GM18499 (cell line): ENCODE data around the gene POLD3.
"Not testable (repeated sequence)": the region's sequence is repeated elsewhere in the genome, so short reads cannot be mapped to it uniquely, and the experiment has no call there.

ENCODE experiments used
- ATAC-seq: cut with Tn5 transposase; IDR thresholded peaks from one replicate; pipeline ENCODE4 v1.9.1; 2021; ENCODE audit warnings: moderate number of reproducible peaks; ENCODE audit not compliant: insufficient read depth, unreplicated experiment

POLD3 gene

DNA sequence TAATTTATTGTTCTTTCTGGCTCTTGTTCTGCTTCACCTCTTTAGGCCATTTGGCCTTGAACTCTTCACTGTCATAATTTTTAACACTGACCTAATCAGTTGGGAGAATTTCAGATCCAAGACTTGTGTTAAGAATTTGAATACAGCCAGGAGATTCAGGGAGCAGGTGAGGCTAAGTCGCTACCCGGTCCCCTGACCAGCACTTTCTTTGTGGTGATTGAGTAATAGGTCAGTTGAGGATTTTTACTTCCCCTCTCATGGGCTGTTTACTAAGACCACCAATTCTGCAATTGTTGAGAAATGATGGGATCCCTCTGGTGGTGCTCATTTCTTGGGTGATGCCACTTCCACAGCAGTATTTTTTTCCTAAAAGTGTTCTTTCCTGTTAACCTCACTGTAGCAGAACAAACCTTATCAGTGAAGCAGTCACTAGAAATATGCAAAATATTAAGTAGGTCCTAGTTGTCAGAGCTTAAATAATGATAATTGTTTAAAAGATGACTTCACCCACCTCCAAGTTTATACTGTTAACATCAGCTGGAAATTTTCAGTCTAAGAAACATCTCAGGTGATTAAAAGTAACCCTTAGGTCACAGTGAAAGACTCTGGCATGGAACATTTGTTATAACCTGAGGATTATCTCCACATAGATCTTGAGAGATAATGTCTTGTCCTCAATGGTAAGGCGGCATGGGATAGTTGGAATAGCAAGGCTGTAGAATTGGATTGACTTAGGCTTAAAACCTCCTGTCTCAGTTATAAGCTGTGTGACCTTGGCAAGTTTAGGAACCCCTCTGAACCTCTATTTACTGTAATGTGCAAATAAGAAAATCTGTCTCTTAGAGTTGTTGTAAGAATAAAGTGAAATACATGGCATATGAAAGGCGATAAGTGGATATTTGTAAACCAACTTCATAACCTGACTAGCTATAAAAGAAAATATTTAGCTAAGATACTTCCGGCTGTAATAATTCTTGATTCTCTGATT is 41.3 kb downstream of the POLD3 start:
- no peak for ATAC-seq

DNA sequence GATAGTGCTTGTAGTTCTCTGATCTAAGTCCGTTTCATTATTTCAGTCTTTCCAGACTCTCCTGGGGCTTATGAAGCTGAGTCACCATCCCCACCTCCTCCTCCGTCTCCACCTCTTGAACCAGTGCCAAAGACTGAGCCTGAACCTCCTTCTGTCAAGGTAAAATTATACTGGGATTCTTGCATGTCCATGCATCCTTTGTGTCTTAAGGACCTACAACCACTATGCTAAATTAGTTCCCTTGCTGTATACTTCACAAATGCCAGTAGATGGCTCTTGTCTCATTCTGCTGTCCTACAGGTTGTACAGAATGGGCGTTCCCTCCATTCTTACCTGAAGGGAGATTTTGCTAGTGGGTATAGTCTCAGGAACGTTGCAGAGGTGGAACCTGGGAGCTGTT is 42.2 kb downstream of the POLD3 start:
- no peak for ATAC-seq

DNA sequence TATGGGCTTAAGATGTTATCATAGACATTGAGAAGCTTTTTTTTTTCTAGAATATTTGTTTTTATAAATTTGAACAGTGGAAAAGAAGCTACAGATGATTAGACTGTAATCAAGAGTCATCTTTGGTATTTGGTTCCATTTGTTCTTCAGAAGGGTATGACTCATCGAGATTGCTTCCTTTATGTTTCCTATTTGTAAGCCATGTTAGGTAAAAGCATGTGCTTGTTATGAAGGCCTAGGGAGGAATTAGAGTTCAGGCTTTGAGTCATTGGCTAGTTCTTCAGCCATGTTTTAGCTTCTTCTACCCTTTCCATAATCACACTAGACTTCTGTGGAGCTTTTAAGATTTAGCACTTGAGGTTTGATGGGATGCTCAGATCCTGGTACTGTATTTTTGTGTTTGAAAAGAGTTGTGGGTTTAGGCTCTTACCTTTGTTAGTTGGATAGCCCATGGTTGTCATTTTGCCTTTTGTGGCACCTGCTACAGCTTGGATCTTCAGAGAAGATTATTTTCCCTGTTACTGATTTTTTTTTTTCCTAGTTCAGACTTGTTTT is 44.3 kb downstream of the POLD3 start:
- ATAC-seq = no peak

DNA sequence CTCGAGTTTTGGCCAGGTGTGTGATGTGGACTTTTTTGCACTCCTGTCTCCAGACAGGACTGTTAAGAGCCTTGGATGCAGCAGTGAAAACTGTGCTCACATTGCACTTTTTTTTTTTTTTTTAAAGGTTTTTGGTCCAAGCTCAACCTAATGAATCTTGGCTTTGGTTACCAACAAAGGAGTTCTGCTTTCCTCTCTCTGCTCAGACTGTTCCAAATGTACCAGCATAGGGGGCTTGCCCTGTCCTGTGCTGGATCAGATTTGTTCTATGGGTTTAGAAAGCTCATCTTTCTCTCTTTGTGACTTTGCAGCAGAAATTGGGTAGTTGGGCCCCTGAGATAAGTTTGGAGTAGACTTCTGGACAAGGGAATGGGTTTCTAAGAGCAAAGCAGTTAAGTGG is 45.3 kb downstream of the POLD3 start:
- no peak for ATAC-seq

DNA sequence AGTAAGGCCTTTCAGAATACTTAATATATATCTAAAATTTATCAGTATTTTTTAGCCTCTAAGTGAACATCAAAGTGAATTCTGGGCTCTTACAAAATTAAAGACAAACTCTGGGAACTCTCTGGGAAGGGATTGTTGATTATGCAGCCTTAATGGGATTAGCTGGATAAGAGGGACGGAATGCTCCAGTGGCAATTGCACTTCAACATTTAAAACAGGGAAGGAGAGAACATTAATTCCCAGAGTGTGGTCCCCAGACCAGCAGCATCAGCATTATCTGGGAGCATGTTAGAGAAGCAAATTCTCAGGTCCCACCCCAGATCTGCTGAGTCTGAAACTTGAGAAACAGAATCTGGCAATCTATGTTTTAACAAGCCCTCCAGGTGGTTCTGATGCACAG is 46.5 kb downstream of the POLD3 start:
- ATAC-seq = no peak

DNA sequence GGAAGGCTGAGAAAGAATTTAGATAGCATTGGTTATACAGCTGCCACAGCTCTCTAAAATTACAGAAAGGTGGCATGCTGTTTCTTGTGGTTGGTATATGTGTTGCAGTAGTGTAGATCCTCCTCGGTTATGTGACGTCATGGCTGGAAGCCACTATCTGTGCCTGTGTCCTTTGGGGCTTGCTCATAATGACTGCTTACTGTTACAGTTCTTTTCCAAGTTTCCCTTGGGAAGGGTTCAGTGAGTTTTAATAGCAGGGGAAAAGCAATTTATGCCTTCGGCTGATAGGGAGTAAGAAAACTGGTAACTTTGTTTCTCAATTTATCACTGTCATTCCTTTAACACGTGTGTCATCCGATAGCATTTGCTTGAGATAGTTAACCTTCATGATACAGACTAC is 47.2 kb downstream of the POLD3 start:
- ATAC-seq = no peak

DNA sequence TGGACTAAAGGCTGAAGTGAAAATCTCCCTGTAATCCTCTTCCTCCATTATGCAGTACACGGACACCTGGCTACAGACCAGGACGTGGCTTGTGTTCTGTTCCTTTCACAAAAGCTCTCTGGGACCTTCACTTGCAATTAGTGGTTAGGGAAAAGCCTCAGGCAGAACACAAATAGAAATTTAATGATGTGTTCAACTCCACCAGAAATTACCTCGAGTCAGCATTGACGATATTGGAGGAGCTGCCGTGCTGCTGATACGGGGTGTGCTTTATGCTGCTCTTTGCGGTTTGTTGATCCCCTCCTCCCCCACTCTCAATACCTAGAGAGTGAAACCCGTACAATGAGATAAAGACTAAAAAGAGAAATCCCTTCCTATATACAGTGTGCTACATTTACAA is 48.9 kb downstream of the POLD3 start:
- no peak for ATAC-seq

DNA sequence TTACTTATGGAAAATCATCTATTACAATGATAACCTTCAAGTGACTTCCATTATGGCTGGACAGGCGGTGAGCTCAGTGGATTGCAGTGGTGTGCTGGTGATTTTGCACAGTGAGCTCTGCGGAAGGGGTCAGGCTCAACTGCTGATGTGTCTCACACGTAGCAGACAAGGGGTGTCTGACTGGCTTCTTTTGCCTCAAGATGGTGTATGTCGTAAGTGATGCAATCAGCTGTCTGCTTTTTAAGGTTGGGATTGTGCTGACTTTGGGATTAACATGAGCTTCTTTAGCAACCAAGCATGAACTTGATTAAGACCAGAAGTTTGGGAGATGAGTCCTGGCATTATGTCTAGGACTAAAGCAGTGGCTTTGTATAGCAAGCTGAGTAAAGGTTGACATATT is 49.5 kb downstream of the POLD3 start:
- ATAC-seq = no peak

DNA sequence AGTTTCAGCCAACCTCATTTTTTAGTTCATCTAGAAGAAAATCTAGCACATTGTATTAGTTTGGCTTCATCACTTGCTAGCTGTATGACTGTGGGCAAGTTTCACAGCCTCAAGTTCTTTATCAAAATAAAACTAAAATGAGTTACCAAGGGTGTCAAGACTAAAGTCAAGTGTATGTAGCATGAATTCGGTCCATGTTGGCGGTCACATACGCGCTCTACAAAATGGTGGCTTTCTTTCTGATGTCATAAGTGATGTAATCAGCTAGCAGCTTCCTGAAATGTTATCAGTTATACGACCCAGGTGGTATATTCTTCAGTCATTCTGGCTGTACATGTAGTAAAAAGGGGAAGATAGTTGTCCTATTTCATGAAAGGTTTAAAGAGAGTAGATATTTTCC is 50.5 kb downstream of the POLD3 start:
- ATAC-seq = no peak

DNA sequence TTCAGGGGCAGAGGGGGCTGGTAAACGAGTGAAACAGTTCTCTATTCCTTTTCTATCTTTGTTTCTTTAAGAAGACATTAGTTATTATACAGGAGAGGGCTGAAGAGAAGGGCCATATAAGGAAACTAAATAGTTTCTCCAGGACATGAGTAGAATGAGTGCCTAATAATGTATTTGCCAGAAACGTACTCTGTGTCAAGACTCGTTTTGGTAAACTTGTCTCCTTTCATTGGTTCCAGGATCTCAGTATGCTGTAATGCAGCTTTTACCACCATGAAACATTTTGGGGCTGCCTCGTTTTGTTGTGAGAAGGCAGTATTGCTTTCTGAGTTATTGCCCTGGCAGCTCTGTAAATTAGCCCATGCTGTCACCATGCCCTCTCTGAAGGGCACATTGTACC is 51.7 kb downstream of the POLD3 start:
- ATAC-seq = no peak

DNA sequence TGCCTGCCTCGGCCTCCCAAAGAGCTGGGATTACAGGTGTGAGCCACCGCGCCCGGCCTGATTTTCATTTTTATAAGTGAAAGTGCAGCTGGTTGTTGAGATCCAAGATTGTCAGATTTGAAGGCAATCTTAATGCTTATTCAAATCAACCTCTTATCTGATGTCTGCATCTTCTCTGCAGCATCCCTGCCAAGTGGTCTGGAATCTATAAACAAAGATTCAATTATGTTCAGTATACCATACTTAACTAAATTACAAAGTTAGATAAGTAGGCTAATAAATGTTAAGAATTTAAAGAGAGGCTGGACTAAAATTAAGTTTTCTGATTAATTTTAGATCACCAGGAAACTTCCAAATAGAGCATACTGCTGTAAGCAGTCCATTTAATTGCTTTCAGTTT is 53.8 kb downstream of the POLD3 start:
- ATAC-seq = no peak

DNA sequence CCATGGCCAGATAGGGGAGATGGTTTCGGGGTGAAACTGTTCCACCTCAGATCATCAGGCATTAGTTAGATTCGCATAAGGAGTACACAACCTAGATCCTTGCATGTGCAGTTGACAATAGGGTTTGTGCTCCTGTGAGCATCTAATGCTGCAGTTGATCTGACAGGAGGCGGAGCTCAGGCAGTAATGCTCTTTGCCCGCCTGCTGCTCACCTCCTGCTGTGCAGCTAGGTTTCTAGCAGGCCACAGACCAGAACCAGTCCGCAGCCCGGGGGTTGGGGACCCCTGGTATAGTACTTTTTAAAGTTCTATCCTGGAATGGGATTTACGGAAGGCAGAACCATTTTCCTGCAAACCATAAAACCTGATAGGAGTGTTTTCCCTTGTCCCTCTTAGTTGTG is 54.6 kb downstream of the POLD3 start:
- ATAC-seq = no peak

DNA sequence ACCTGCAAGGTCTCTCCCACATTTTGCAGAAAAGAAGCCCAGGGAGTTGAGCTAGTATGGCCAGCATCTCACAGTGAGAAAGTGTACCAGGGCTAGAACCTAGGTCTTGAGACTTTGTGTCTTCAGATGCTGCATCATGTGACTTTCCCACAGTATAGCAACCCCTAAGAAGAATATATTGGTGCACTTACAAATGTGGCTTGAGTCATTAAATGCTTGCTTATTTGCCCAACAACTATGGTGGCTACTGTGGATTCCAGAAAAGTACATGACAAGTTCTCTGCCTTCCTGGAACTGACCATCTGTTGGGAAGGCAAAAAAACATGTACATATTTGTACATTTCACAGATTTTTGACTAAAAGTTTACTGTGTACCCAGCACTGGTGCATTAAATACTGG is 55.0 kb downstream of the POLD3 start:
- no peak for ATAC-seq

DNA sequence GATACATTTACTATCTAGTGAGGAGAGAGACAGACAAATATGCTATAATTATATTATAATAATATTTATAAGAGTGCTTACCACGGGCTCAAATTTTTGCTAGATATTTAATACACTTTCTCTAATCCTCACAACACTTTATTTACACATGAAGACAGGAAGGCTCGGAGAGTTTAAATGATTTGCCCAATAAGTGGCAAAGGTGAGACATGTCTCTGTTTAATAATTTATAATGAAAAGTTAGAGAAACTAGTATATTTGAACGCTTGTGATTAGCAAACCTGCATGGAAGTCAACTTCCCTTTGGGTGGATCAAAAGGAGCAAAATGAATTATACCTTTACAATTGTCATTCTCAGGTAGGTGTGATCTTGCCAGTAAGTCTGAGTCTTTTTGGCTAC is 55.4 kb downstream of the POLD3 start:
- no peak for ATAC-seq

DNA sequence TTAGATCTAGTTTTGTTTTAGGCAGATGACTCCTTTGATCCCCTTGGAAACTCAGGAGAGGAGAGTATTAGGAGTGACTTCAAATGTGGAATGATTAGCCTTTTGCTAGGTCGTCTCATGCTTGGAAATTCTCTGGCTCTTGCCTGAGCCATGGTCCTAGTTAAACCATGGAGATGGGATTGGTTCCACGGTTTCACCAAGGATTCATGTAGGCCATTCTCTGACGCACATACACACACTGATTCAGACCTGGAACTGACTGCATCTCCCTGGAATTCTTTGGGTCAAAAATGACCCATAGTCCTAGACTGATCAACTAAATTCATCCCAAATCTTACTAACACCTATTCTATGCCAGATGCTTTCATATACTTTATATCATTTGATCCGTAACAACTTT is 56.5 kb downstream of the POLD3 start:
- no peak for ATAC-seq

DNA sequence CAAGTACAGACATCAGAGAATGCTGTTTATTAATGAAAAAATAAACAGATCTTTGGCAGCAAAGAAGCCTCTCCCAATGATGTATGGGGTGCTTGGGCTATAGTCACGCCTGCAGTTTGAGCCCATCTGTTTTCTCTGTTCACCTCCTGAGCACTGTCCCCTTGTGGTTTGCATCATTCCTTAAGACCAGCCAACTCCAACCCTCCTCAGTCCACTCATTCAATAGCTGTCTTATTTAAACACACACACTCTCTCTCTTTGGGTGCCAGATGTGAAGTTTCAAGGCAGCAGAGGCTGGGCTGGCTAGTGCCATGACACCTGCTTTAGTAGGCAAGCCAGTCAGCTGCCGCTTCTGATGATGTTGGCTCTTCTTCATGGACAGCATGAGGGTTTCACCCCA is 58.1 kb downstream of the POLD3 start:
- no peak for ATAC-seq

DNA sequence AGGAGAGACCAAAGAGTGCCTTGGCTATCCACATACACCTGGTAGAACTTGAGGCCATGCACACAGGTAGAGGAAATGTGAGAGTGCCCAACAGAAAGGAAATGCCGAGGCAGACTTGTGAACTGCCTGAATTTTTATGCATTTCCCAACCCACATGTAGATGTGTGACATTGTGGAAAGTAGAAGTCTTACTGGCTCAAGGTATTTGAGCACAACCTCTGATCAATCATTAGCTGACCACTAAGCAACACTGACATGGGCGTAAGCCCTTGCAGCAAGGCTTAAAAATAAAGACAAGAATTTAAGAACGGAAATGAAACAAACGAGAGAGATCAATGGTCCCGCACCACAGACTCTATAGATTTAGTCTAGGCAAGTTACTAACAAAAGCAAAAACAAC is 62.6 kb downstream of the POLD3 start:
- ATAC-seq = no peak

DNA sequence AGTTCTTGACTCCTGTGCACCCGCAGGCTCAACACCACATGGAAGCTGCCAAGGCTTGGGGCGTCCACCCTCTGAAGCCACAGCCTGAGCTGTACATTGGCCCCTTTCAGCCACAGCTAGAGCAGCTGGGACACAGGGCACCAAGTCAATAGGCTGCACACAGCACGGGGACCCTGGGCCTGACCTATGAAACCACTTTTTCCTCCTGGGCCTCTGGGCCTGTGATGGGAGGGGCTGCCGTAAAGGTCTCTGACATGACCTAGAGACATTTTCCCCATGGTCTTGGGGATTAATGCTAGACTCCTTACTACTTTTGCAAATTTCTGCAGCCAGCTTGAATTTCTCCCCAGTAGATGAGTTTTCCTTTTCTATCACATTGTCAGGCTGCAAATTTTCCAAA is 66.7 kb downstream of the POLD3 start:
- ATAC-seq = not testable (repeated sequence)

DNA sequence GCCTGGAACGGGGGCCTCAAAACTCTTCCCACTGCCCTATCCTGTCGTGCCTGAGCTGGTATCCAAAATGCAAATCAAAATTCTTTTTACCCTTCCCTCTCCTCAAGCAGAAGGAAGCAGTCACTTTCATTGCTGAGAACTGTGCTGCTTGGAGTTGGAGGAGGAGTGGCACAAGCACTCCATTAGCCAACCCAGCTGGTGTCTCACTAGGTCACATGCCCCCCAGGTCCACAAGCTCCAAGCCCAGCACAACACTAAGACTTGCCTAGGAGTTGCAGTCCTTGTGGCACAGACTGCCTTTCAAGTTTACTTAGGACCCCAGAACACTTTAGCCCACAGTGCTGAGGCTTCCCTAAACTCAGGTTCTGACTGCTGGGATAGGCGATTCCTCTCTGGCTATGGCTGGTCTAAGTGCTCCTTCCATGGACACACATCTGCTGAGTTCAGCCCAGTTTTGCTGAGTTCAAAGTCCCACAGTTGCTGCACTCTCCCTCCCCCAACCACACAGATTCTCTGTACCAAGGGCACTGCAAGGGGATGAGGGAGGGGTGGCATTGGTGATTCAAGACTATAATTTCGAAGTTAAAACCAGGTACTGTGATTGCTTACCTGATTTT is 70.2 kb downstream of the POLD3 start:
- no peak for ATAC-seq

DNA sequence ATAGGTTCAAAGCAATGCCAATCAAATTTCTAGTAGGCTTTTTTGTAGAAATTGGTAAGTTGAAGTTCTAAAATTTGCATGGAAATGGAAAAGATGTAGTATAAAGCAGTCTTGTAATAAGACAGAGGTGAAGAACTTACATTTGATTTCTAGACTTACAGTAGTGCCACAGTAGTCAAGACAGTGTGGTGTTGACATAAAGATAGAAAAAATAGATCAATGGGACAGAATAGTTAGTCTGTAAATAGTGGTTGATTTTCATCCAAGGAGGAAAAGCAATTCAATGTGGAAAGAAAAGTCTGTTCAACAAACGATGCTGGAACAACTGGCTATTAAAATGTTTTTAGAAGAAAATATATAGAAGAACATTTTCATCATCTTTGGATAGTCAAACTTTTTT is 70.9 kb downstream of the POLD3 start:
- ATAC-seq = no peak
